Smooth muscle cell of the pulmonary artery (primary cell): Measurements from ENCODE around the gene CFHR2. TPM values are rescaled to one million over a fixed set of nuclear protein-coding genes. Genes with fewer than 3 reads are reported as not detected.

Experiments used
- total RNA-seq: library from RNA; depleted of rRNA; stranded (reverse); fragments of >200 nt; gene quantifications from 2 replicates; pipeline ENCODE4 v1.2.3, GENCODE V29; 2014

CFHR2 gene
- not detected in 2 replicates for total RNA-seq

GRCh38 chr1:196943568-196943967 is at the start of gene CFHR2:
Gene CFHR2, plus strand, starts transcription at chr1:196943738. Its CDS starts 143 bp downstream, at chr1:196943881.

GRCh38 chr1:196977278-196977677 is 33.7 kb downstream of the CFHR2 start, which contains the start of gene CFHR5:
Gene CFHR5, plus strand, starts transcription at chr1:196977556. Its CDS starts 109 bp downstream, at chr1:196977665.

Other genes with a start within 250 kb of the CFHR2 start
- not detected in 2 replicates for gene CFHR3, start 168.9 kb upstream of the CFHR2 start, total RNA-seq
- 0.36 and 1.6 TPM in 2 replicates for gene CFHR1, start 124.0 kb upstream of the CFHR2 start, total RNA-seq
- not detected in 2 replicates for gene CFHR4, start 55.7 kb upstream of the CFHR2 start, total RNA-seq
- not detected in 2 replicates for gene CFHR5, start 33.8 kb downstream of the CFHR2 start, total RNA-seq
- not detected in 2 replicates for gene F13B, start 123.5 kb downstream of the CFHR2 start, total RNA-seq
- gene ASPM, start 202.9 kb downstream of the CFHR2 start, total RNA-seq = 4.3 and 15.1 TPM in 2 replicates